Measurements from ENCODE around the gene ERBB4.

ERBB4 gene

DNA sequence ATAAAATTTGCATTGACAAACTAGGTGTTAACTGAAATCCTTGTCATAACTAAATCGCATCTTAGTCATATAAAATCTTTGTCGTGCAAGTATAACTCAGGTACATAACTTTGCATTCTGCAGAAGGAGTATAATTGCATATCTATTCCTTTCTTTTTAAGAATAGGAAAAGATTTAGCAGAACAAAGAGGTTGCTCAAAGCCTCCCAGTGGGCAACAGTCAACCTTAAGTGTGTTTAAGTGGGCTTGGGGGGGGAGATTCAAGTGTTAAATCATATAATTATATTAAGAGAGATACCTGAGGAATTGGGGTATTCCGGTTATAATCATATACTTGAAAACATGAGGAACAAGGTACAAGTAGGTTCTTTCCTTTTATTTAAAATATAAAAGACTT is 1068.9 kb downstream of the ERBB4 start:
- H3K4me2 ChIP-seq (ENCODE audit: low read length): no peak overlapping the region
- no peak for TF ChIP-seq EZH2phosphoT487 (IDR thresholded peaks at IDR 0.05; ENCODE audit: borderline replicate concordance, low read length)
- no peaks in the 10 kb centered on the region for H4K20me1 ChIP-seq (ENCODE audit: control insufficient read depth, insufficient read depth, low read depth, low read length)
- no peak overlapping the region for H3K27ac ChIP-seq (ENCODE audit: low read depth, low read length)
- no peaks in the 10 kb centered on the region for H3F3A ChIP-seq (ENCODE audit: control insufficient read depth, insufficient read depth)
- no peaks in the 10 kb centered on the region for H3K9me2 ChIP-seq (replicated peaks; ENCODE audit: control insufficient read depth, low read length)
- no peaks in the 10 kb centered on the region for H3K27me3 ChIP-seq (ENCODE audit: control insufficient read depth, low read length)
- no peak overlapping the region for H3K4me3 ChIP-seq (ENCODE audit: low read length)
- no peaks in the 10 kb centered on the region for H3K4me1 ChIP-seq (ENCODE audit: control insufficient read depth, low read length)
- H3K9me3 ChIP-seq (ENCODE audit: control insufficient read depth, insufficient read depth, low read length): no peaks in the 10 kb centered on the region
- H3K36me3 ChIP-seq (ENCODE audit: control insufficient read depth, low read length): no peaks in the 10 kb centered on the region
- H3K79me2 ChIP-seq (ENCODE audit: control insufficient read depth, low read length): no peaks in the 10 kb centered on the region

DNA sequence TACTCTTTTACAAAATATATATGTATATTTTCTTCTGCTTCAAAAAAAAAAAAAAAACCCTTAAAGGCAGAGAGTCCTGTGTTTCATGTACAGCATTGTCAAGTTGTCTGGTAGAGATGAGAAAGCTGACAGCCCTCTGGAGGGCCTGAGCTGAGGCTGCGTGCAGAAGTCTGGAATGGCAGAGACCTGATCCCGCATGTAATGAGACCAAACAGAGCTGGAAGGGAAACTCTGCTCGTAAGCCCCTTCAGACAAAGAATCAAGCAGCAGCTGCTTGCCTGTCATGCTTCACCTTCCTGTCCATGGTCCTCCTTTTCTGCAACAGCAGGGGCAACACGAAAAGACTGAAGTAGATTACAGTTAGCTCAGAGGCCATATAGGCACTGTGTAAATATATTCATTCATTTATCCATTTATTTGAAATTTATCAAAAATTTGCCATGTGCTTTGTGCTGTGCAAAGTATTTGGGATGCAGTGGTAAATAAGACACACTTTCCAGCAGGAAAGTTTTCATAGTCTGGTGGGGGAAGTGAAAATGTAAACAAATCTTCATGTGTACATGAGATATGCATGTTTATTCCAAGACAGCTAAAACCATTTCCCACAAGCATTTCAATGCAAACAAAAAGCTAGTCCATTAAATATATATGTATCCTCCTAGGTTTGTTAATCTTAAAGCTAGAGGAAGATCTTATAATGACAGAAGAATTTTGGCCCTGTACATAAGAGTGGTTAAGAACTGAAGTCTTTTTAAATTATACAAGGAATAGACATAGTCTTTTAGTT is 1069.5 kb downstream of the ERBB4 start:
- no peak overlapping the region for H3K4me3 ChIP-seq (ENCODE audit: low read length)
- H3K79me2 ChIP-seq (ENCODE audit: control insufficient read depth, low read length): no peaks in the 10 kb centered on the region
- H3K9me3 ChIP-seq (ENCODE audit: control insufficient read depth, insufficient read depth, low read length): no peaks in the 10 kb centered on the region
- no peak overlapping the region for H3K27ac ChIP-seq (ENCODE audit: low read depth, low read length)
- H3K27me3 ChIP-seq (ENCODE audit: control insufficient read depth, low read length): no peaks in the 10 kb centered on the region
- no peak overlapping the region for H3K4me2 ChIP-seq (ENCODE audit: low read length)
- no peaks in the 10 kb centered on the region for H4K20me1 ChIP-seq (ENCODE audit: control insufficient read depth, insufficient read depth, low read depth, low read length)
- H3K9me2 ChIP-seq (replicated peaks; ENCODE audit: control insufficient read depth, low read length): no peaks in the 10 kb centered on the region
- H3K4me1 ChIP-seq (ENCODE audit: control insufficient read depth, low read length): no peaks in the 10 kb centered on the region
- no peaks in the 10 kb centered on the region for H3F3A ChIP-seq (ENCODE audit: control insufficient read depth, insufficient read depth)
- no peaks in the 10 kb centered on the region for H3K36me3 ChIP-seq (ENCODE audit: control insufficient read depth, low read length)
- TF ChIP-seq, protein P1, sequence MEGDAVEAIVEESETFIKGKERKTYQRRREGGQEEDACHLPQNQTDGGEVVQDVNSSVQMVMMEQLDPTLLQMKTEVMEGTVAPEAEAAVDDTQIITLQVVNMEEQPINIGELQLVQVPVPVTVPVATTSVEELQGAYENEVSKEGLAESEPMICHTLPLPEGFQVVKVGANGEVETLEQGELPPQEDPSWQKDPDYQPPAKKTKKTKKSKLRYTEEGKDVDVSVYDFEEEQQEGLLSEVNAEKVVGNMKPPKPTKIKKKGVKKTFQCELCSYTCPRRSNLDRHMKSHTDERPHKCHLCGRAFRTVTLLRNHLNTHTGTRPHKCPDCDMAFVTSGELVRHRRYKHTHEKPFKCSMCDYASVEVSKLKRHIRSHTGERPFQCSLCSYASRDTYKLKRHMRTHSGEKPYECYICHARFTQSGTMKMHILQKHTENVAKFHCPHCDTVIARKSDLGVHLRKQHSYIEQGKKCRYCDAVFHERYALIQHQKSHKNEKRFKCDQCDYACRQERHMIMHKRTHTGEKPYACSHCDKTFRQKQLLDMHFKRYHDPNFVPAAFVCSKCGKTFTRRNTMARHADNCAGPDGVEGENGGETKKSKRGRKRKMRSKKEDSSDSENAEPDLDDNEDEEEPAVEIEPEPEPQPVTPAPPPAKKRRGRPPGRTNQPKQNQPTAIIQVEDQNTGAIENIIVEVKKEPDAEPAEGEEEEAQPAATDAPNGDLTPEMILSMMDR (IDR thresholded peaks at IDR 0.05; ENCODE audit: low read depth, low read length, poor library complexity, severe bottlenecking): no peak
- no peak for TF ChIP-seq EZH2phosphoT487 (IDR thresholded peaks at IDR 0.05; ENCODE audit: borderline replicate concordance, low read length)

DNA sequence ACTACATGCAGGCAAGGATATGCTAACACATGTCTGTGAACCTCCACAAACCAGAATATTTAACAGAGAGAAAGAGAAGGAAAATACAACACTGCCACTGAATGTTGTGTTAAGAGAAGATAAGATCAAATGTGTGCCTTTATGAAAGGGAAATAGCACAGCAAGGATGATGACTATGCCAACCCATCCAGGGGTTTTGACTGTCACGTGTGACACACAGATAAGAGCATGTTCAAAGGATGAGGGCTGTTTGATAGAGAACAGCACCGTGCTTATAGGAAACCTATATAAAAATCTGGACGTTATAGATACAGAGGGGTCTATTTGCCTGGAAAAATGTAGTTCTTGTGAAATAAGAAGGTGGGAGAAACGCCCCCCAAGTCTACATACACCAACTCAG is 1070.4 kb downstream of the ERBB4 start:
- H3K27ac ChIP-seq (ENCODE audit: low read depth, low read length): no peak overlapping the region
- no peaks in the 10 kb centered on the region for H3K36me3 ChIP-seq (ENCODE audit: control insufficient read depth, low read length)
- H3K4me1 ChIP-seq (ENCODE audit: control insufficient read depth, low read length): no peaks in the 10 kb centered on the region
- H4K20me1 ChIP-seq (ENCODE audit: control insufficient read depth, insufficient read depth, low read depth, low read length): no peaks in the 10 kb centered on the region
- H3F3A ChIP-seq (ENCODE audit: control insufficient read depth, insufficient read depth): no peaks in the 10 kb centered on the region
- H3K4me2 ChIP-seq (ENCODE audit: low read length): no peak overlapping the region
- H3K9me2 ChIP-seq (replicated peaks; ENCODE audit: control insufficient read depth, low read length): no peaks in the 10 kb centered on the region
- no peaks in the 10 kb centered on the region for H3K79me2 ChIP-seq (ENCODE audit: control insufficient read depth, low read length)
- H3K4me3 ChIP-seq (ENCODE audit: low read length): no peak overlapping the region
- TF ChIP-seq EZH2phosphoT487 (IDR thresholded peaks at IDR 0.05; ENCODE audit: borderline replicate concordance, low read length): no peak
- TF ChIP-seq, protein P1 (IDR thresholded peaks at IDR 0.05; ENCODE audit: low read depth, low read length, poor library complexity, severe bottlenecking): no peak
- no peaks in the 10 kb centered on the region for H3K27me3 ChIP-seq (ENCODE audit: control insufficient read depth, low read length)
- no peaks in the 10 kb centered on the region for H3K9me3 ChIP-seq (ENCODE audit: control insufficient read depth, insufficient read depth, low read length)

DNA sequence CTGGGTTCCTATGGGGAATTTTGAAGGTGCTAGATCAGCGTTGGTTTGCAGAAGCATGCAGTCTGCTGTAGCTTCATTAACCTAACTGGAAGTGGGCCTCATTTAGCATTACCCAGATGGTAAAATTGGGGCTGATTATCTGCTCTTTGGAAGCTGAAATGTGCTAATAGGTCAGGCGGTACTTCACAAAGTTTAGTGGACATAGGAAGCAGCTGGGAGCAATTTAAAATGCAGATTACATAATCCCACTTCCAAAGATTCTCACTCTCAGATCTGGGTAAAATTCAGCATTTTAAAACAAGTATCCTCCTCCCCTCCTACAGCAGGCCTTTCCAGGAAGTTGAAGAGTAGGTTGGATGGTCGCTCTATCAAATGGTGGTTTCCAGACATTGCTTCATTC is 1075.2 kb downstream of the ERBB4 start:
- Histone ChIP-seq H3F3A (ENCODE audit: control insufficient read depth, insufficient read depth) (no peaks in the 10 kb centered on the region), H3K36me3 (ENCODE audit: control insufficient read depth, low read length) (no peaks in the 10 kb centered on the region), H3K27ac (ENCODE audit: low read depth, low read length) (no peak overlapping the region), H3K9me3 (ENCODE audit: control insufficient read depth, insufficient read depth, low read length) (no peaks in the 10 kb centered on the region), H3K4me1 (ENCODE audit: control insufficient read depth, low read length) (no peaks in the 10 kb centered on the region), H3K4me2 (ENCODE audit: low read length) (no peak overlapping the region), H3K27me3 (ENCODE audit: control insufficient read depth, low read length) (no peaks in the 10 kb centered on the region), H3K9me2 (replicated peaks; ENCODE audit: control insufficient read depth, low read length) (no peaks in the 10 kb centered on the region), H4K20me1 (ENCODE audit: control insufficient read depth, insufficient read depth, low read depth, low read length) (no peaks in the 10 kb centered on the region), H3K79me2 (ENCODE audit: control insufficient read depth, low read length) (no peaks in the 10 kb centered on the region), H3K4me3 (ENCODE audit: low read length) (no peak overlapping the region)
- TF ChIP-seq EZH2phosphoT487 (IDR thresholded peaks at IDR 0.05; ENCODE audit: borderline replicate concordance, low read length): no peak
- TF ChIP-seq, protein P1 (IDR thresholded peaks at IDR 0.05; ENCODE audit: low read depth, low read length, poor library complexity, severe bottlenecking): no peak

All from DOHH2 (cell line).